ENCODE data around the gene CUL1.

DNA sequence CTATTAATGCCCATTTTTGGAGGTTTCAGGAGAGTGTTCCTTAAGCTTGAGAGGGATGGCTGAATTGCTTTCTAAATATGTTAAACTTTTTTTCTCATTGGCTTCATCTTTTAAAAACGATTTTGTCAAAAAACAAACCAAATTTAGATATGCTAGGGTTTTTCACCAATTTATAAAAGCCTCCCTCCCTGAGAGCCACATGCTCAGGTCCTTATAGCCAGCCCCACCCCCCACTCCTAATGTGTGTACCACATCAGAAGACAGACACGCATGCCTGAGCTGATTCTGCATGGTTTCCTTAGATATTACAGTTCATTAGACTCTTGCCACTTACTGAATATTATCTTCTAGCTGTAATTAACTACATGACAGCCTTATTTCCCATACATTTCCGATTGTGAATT lies 2.0 kb downstream of the CUL1 start:
- TF ChIP-seq, protein P1, sequence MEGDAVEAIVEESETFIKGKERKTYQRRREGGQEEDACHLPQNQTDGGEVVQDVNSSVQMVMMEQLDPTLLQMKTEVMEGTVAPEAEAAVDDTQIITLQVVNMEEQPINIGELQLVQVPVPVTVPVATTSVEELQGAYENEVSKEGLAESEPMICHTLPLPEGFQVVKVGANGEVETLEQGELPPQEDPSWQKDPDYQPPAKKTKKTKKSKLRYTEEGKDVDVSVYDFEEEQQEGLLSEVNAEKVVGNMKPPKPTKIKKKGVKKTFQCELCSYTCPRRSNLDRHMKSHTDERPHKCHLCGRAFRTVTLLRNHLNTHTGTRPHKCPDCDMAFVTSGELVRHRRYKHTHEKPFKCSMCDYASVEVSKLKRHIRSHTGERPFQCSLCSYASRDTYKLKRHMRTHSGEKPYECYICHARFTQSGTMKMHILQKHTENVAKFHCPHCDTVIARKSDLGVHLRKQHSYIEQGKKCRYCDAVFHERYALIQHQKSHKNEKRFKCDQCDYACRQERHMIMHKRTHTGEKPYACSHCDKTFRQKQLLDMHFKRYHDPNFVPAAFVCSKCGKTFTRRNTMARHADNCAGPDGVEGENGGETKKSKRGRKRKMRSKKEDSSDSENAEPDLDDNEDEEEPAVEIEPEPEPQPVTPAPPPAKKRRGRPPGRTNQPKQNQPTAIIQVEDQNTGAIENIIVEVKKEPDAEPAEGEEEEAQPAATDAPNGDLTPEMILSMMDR (IDR thresholded peaks at IDR 0.05; ENCODE audit: extremely low read depth in 1 of 2, insufficient read depth in 1 of 2, low read depth in 1 of 2, low read length in 2 of 2) = no peak
- no peak for TF ChIP-seq POLR2A (IDR thresholded peaks at IDR 0.05; ENCODE audit: low read depth, low read length)
- TF ChIP-seq EZH2 (IDR thresholded peaks at IDR 0.05; ENCODE audit: borderline replicate concordance, low read depth, low read length, severe bottlenecking) = no peak
- no peak for TF ChIP-seq POLR2AphosphoS5 (IDR thresholded peaks at IDR 0.05; ENCODE audit: insufficient read depth, low read depth, low read length)
